Coronary artery (tissue), 2 donors: ENCODE results near the gene NNT.

Experiments
- DNase-seq: peaks from one replicate; pipeline ENCODE4 v3.0.0-alpha.2; 2017; ENCODE audit warnings: low spot score
- H3K27ac ChIP-seq, 2 donors: fragments of 200-600 bp; sonication (generic); one replicate each; pipeline ENCODE4 v1.5.1; 2016 to 2019
- H3K4me3 ChIP-seq: fragments of 200-600 bp; sonication (generic); 2 replicates; pipeline ENCODE4 v1.5.1; 2016; ENCODE audit warnings: mild to moderate bottlenecking, moderate library complexity
- TF ChIP-seq, protein P1 (sequence below): fragments of 200-600 bp; sonication (generic); IDR thresholded peaks from one replicate; pipeline ENCODE4 v1.5.1; 2019; ENCODE audit warnings: antibody characterized with exemption

The NNT gene

GRCh38 chr5:43674536-43674935 lies 71.6 kb downstream of the NNT start:
- TF ChIP-seq, protein P1, sequence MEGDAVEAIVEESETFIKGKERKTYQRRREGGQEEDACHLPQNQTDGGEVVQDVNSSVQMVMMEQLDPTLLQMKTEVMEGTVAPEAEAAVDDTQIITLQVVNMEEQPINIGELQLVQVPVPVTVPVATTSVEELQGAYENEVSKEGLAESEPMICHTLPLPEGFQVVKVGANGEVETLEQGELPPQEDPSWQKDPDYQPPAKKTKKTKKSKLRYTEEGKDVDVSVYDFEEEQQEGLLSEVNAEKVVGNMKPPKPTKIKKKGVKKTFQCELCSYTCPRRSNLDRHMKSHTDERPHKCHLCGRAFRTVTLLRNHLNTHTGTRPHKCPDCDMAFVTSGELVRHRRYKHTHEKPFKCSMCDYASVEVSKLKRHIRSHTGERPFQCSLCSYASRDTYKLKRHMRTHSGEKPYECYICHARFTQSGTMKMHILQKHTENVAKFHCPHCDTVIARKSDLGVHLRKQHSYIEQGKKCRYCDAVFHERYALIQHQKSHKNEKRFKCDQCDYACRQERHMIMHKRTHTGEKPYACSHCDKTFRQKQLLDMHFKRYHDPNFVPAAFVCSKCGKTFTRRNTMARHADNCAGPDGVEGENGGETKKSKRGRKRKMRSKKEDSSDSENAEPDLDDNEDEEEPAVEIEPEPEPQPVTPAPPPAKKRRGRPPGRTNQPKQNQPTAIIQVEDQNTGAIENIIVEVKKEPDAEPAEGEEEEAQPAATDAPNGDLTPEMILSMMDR: no peak
- no peak for DNase-seq
- no peak overlapping the region for H3K4me3 ChIP-seq
- H3K27ac ChIP-seq: no peak overlapping the region

GRCh38 chr5:43675357-43675756 lies 72.4 kb downstream of the NNT start:
- H3K27ac ChIP-seq: no peak overlapping the region
- TF ChIP-seq, protein P1: no peak
- no peak overlapping the region for H3K4me3 ChIP-seq
- no peak for DNase-seq

- TF ChIP-seq, protein P1: no peak
- Histone ChIP-seq H3K27ac (no peak overlapping the region), H3K4me3 (no peak overlapping the region)
- DNase-seq: no peak
Observed at GRCh38 chr5:43676083-43676840, 73.3 kb downstream of the NNT start.

DNA sequence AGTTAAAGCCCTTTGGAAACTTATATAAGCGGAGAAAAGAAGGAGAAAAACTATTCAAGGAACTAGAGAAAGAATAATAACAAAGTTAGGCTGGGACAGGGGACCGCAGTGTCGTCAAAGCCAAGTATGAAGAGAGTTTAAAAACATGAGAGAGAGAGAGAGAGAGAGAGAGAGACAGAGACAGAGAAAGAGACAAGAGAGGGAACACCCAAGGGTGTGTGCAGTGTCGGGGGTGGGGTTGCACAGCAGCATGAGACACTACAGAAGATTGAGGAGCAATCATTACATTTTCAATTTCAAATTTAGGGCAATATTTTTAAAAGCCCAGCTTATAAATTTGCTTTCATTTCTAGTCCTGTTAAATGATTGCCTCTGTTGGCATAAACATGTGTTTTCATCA lies 74.3 kb downstream of the NNT start:
- Histone ChIP-seq H3K4me3 (no peak overlapping the region), H3K27ac (no peak overlapping the region)
- TF ChIP-seq, protein P1: no peak
- no peak for DNase-seq

GRCh38 chr5:43679214-43679613 lies 76.2 kb downstream of the NNT start:
- TF ChIP-seq, protein P1: no peak
- no peak overlapping the region for H3K4me3 ChIP-seq
- DNase-seq: no peak
- no peak overlapping the region for H3K27ac ChIP-seq

GRCh38 chr5:43680286-43680685 lies 77.3 kb downstream of the NNT start:
- H3K27ac ChIP-seq: no peak overlapping the region
- DNase-seq: no peak
- TF ChIP-seq, protein P1: no peak
- no peak overlapping the region for H3K4me3 ChIP-seq

GRCh38 chr5:43683884-43684471 lies 81.0 kb downstream of the NNT start:
- H3K27ac ChIP-seq: peak overlapping the region; percentile 81 to 82
- DNase-seq: no peak
- TF ChIP-seq, protein P1: no peak
- H3K4me3 ChIP-seq: no peak overlapping the region
